GM19239 (cell line): ENCODE data around the gene OTOR.

Experiments
- DNase-seq: peaks from one replicate; pipeline ENCODE4 v3.0.0; 2011; ENCODE audit warnings: low spot score; ENCODE audit not compliant: insufficient read length
- FAIRE-seq: peaks from 2 replicates; lab custom pipeline; 2011; peaks lifted over from hg19 to GRCh38; lab: Jason Lieb, UNC

The OTOR gene, protein sequence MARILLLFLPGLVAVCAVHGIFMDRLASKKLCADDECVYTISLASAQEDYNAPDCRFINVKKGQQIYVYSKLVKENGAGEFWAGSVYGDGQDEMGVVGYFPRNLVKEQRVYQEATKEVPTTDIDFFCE

DNA sequence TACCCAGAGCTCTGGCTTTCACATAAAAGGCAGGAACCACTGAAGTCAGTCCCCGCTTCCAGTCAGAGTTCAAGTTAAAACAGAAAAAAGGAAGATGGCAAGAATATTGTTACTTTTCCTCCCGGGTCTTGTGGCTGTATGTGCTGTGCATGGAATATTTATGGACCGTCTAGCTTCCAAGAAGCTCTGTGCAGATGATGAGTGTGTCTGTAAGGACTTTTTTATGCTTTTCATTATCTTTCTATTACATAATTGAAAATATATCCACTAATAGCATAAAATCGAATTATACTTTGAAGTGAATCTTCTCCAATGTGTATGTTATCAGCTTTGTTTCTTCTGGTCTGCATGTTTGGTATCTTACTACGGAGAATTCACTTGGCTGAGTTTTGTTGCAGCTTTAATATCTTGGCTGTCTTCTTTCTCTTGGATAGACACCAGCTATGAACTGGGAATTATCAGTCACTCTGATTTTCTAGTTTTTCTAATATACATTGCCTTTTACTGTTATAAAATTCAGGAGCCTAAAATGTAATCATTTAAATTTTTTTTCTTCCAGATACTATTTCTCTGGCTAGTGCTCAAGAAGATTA lies at the start of gene OTOR:
TSS of gene OTOR (plus strand) at position 51 of the 593 bp plus-strand sequence. CDS start at position 95, 44 bp downstream.
- DNase-seq (no peak), FAIRE-seq (no peak)

DNA sequence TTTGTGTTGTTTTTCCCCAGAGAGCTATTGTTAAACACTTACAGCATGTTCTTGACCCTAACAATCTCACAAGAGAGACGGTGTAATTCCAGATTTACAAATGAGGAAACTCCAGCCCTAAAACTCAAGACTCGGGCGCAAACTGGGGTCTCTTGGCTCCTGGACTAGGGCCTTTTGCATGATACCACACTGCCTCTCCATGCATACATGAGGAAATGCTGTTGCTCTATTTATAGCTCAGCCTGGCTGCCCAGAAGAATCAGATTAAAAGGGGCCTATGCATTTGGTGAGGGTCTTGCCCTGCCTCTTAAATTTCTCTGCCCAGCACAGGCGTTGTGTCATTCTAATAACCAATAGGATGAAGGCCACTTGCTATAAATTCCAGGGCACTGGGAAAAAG lies 48.9 kb upstream of the OTOR start:
- no peak for DNase-seq
- FAIRE-seq = no peak

DNA sequence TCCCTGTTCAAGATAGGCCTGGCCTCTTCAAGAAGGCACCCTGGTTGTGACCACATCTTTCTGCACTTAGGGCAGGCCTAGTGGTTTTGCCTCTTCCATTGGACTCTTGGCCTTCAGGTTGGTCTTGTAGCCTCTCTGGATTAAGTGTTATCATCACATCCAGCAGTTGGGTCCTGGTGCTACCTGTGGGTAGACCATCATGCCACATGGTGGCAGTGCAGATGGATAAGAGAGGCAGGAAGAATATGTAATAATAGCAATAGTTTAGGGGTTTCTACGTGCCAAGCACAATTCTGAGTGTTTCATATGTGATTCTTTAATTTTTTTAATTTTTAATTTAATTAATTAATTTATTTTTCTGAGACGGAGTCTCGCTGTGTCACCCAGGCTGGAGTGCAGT lies 46.9 kb upstream of the OTOR start:
- DNase-seq = no peak

DNA sequence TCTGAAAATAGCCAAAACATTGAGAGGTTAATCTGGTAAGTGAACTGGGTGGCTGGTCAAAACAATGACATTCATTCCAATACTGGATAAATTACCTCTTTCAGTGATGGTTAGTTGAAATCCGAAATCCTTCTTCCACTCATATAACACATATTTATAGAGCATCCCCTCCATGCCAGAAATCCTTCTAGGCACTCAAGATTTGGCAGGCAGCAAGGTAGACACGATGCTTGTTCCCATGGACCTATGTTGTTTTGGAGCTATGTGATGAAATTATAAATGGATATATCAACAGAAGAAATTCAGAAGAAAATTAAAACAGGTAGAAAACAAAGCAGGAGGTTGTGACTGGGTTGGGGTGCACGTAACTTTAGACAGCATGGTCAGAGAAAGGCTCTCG lies 44.6 kb upstream of the OTOR start:
- no peak for DNase-seq
- FAIRE-seq = no peak

More for the DNA sequence above, 46.9 kb upstream of the OTOR start:
- FAIRE-seq = no peak

DNA sequence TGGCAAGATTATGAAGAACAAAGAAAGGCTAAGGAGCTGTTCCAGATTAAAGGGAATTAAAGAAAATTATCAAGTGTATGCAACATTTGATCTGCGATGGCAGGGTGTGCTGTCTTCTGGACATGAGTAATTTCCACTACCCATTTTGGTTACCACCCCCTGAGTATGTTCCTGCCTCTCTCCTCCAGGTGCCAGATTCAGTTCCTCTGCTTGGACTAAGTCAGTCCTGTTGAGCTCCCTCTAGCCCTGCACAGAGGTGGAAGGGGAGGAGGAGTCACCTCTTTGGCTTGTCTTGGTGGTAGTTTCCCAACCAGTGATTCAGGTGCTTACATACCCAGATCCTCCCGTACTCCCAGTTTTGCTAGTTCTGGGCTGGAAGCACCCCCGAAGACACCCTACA lies 40.5 kb upstream of the OTOR start:
- FAIRE-seq = no peak
- DNase-seq = no peak

DNA sequence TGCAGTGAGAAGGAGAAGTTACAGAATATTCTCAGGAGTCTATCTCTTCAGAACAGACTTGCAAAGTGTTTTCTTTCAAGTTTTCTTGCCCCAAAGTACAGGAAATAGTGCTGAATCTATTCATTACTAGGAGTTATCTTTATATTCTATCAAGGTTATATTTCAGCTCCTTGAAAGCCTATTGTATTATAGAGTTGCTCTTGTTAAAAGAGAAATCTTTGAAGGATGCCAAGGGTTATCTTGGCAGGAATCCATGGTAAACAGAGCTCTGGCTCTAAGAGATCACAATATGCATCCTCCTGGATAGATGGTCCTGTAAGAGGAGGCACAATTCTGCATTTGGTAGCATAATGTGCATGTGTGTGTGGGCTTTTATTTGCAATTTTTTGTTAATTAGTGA lies 39.6 kb upstream of the OTOR start:
- FAIRE-seq = no peak
- no peak for DNase-seq

DNA sequence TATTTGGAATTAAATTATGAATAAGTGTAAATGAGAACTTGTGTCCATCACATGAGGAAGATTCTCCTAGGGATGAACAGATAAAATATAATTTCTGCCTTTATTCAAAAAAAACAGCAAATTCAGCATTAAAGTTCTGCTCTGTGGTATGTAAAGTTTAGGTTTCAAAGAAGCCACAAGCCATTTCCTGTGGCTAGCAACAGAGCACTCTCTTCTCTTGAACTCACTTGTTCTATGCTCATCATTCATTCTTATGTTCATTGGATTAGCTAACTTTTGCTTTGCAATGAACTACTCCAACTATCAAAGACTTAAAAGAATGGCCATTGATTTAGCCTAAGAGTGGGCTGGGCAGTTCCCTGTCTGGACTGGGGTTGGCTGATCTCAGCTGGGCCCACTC lies 39.1 kb upstream of the OTOR start:
- DNase-seq = no peak
- peak; percentile 67 for FAIRE-seq

DNA sequence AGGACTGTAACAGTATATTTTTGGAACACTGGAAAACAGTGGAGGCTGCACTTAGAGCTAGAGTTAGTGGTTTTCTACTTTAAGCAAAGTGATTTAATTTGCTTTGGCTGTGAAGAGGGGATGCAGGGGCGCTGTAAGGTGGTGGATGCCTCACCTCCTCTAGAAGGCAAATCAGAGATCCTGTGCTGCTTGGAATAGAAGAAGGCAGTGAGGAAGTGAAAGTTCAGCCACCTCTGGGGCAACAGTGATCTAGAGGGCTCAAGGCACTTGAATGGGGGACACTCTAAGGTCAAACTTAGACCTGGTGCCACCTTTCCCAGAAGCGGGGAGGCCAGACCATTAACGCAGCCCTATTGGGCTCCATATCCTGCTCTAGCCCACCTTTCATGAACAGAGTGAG lies 37.4 kb upstream of the OTOR start:
- DNase-seq = no peak
- FAIRE-seq = no peak

DNA sequence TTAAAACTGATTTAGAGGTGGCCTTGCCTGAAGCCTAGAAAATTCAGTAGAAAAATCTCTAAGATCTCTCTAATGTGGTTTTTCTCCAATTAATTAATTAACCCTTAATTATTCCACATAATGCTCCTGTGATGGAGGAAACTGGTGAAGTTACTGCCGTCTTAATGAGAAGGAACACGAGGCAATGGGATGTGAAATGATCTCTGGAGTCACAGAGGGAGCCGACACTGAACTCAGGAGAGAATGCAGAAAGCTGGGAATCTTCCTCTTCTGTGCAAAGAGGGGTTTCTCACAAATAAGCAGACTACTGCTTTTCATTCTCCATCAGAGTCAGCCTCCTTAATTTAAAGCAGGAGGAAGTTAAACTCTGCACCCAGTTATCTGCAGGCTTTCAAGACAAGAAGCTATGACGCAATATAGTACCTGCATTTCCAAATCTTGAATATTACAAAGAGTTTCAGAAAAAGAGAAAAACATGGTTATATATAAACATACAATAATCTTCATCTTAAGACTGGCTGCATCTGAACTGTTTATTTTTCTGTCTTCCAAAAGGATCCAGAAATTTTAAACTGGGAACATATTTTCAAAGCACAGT lies 36.4 kb upstream of the OTOR start:
- DNase-seq = no peak
- FAIRE-seq = no peak

DNA sequence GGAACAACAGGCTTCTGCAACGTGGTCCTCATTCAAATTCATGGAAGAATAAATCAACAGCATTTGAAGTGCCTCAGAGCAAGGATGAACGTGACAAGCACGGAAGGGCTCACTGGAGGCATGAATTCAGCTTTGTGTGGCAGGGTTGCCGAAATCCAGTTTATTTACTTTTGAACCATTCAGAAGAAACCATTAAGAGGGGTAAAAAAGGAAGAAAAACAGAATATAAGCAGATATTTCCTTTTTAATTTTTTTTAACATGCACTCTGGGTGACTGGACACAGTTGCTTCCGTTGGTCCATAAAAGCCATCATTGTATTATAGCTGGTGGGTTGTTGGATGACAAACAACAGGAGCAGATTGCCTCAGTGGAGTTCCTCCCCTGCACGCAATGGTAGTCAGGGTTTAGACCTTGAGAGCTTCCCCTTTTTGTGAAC lies 35.6 kb upstream of the OTOR start:
- DNase-seq (no peak), FAIRE-seq (no peak)

DNA sequence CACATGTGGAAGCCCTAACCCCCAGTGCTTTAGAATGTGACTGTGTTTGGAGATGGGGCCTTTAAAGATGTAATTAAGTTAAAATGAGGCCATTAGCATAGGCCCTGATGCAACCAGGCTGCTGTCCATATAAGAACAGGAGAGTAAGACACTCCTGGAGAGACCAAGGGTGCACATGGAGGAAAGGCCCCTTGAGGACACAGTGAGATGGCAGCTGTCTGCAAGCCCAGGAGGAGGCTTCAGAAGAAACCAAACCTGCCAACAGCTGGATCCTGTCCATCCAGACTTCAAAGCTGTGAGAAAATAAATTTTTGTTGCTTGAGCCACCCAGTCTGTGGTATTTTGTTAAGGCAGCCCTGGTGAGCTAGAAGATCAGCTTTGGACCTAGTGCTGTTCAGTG lies 35.1 kb upstream of the OTOR start:
- FAIRE-seq = no peak
- no peak for DNase-seq

DNA sequence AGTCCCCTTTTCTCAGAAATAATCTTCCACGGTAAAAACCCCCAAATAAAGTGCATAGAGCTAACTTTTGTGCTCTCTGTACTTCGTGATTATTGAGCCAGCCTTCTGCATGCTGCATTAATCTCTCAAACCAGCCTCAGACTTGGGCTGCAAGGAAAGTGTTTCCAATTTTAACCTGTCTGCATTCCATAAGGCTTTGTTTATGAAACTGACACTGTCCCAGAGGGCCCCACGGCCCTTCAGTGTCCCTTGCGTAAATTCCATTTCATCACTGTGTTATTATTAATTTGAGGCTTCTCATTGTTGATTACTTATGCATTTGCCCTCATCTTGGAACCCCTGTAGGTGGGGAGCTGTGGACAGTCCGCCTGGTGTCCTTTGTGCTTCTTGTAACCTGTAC lies 33.9 kb upstream of the OTOR start:
- FAIRE-seq = no peak
- DNase-seq = no peak

DNA sequence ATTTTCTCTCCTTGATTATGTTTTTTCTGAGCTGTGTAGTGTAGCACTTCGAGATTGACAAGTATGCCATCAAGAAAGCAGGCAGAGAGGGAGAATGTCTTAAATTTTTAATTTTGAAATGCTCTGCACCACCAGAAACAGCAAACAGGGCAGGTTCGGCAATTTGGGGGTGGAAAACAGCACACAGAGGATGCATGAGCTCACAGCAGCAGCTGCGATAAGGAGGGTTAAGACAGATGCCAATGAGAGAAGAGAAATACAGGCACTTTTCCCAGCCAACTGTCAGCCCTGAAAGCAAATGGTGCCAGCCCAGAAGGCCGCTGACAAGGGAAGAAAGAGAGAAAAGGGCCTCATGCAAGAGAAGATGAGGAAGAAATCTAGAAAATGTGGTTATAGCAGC lies 33.4 kb upstream of the OTOR start:
- DNase-seq (no peak), FAIRE-seq (no peak)

DNA sequence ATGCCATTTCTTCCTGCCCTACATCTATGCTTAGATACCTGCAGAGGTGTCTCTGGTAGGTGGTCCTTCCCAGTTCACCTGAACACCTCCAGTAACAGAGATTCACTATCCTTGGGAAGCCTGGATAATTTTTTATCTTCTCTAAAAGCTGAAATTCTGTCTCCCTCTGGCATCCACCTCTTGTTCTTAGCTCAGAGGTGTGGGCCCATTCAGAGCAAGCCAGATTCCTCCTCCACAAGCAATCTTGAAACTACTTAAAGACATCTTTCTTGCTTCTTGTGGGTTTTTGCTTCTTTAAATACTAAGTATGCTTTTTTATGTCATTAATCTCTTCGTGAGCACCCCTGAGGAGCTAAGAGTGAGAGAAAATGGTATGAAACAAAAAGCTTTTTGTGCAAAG lies 28.7 kb upstream of the OTOR start:
- FAIRE-seq = no peak
- DNase-seq = no peak

DNA sequence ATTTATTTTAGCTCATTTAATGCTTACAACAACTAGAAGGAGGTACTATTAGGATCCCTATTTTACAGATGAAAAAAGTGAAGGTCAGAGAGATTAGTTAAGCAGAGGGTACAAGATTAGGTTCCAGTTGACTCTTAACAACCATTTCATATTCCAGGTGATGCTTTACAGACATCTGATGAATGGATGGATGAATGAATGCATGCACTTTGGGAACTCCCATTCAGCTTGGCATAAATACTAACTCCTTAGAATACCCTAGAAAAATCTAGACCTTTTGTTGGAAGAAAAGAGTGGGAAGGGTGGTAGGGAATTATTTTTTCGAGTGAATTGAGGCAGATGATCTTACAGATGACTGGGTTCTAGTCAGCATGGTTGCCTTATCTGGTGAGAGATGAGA lies 19.1 kb upstream of the OTOR start:
- DNase-seq (no peak), FAIRE-seq (peak; percentile 69)

DNA sequence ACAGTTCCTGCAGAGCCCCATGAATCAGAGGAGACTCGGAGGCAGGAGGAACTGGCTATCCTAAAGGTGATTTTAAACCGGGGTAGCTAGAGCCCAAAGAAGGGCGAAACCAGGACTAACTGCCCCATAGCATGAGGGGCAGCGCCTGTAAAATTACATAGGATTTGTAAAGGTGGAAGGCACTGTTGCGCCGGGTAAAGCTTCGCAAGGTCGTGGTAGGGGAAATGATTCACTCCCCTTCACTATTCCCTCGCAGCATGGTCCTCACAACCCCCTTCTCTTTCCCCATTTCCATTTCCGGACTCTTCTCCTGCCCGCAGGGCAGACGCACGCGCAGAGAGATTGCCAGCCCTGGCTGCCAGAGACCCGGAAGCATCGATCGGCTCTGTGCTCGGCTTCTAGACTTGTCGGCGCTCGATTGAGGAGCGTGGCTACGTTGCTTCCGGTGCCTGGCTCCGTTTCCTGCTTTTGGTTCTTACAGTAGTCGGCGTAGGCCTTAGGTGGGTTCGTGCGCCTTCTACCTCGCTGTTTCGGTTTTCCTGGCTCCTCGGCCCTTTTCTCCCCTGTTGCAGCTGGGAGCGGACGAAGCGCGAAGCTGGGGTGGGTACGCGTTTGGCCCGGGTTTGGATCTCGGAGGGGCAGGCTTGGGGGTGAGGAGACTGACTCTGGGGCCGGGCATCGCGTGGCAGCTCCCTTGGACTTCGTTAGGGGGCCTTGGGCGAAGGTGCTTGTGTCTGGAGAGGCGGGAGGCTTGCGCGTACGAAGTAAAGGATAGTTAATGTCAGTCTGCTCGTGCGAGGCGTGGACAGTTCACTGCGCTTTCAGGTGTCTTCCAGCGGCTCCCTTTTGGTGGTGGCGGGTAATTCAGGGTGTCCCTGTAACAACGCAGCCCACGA lies 18.3 kb upstream of the OTOR start, which contains the start of gene SNRPB2:
TSS of gene SNRPB2 (plus strand) at position 462 of the 896 bp plus-strand sequence. CDS start 1,677 bp downstream, outside the sequence.
- FAIRE-seq (peak; percentile 98), DNase-seq (peak; percentile 81)

DNA sequence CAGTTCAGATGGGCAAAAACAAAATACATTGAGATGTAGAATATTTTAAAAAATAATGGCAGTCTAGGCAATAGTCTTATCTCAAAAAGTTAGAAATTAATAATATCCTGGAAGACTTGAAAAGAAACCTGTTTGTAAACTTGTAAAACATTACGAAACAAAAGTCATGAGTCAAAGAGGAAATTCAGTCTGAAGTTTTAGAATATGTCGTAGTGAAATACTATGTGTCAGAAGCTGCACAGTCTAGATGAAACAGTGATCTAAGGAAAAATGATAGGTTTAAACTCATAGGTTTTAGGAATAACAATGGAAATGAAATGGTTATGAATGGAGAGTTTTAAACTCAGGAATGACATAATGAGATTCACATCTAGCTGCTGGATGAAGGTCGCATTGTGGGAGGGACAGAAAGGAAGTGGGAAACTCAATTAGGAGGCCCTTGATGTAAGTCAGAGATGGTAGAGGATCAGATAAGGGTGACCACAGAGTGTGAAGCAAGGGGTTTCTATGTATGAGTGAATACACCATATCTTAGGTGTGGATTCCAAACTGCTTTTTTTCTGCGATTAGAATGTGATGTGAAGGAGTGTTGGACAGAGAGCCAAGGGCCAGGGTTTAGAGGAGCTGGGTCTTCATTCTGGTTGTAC lies 15.5 kb upstream of the OTOR start:
- FAIRE-seq (no peak), DNase-seq (no peak)

DNA sequence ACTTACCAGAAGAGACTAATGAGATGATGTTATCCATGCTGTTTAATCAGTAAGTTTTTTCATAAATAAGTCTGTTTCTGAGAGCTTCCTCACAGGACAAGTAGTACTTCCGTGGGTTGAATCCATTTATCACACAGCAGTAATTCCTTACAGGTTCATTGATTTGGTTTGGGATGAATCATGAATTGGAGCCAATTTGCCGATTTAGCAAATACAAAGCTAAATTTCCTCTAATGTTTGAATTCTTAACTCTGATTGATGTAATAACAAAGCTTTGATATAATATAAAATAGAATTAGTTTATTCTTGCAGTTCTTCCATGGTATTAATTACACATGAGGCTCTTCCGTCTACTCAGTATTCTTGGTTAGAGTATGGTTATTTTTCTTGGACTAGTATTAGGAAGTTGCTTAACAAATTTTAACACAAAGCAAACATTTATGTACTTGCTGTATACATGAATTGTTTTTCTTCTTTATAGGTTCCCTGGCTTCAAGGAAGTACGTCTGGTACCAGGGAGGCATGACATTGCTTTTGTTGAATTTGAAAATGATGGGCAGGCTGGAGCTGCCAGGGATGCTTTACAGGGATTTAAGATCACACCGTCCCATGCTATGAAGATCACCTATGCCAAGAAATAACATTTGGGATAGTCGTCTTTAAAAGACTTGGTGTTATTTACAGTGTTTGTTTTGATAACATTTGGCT lies 7.6 kb upstream of the OTOR start:
- FAIRE-seq = no peak

DNA sequence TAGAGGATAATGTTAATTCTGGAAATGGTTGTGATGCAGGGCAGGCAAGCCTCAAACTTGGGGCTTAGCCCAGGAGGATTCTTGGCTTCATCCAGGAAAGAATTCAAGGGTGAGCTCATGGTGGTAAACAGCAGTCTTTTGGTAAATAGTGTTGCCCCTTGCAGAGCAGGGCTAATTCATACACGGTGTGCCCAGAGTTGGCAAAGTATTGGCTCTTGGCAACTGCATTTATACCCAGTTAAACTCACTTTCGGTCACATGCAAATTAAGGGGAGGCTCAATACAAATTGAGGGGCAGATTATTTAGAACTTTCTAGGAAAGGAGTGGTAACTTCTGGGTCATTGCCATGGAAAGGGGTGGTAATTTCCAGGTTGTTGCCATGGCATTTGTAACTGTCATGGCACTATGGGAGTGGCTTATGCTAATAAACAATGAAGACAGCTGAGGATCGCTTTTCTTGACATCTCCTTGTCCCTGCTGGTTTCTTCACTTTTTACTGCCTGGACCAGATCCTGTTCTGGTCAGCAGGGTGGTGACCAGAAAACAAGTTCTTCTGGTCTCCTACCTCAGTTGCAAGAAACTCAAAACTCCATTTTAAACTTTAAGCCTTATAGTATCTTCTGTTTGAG lies 3.9 kb upstream of the OTOR start:
- no peak for DNase-seq
- FAIRE-seq = no peak

More for the DNA sequence above, 7.6 kb upstream of the OTOR start:
- no peak for DNase-seq
